GM19035 (cell line): ENCODE measurements around the gene BCL11B.

ENCODE experiments used
- ATAC-seq: cut with Tn5 transposase; IDR thresholded peaks from one replicate; pipeline ENCODE4 v1.9.1; 2021; ENCODE audit not compliant: unreplicated experiment

The BCL11B gene

GRCh38 chr14:99226687-99227086, 45.3 kb downstream of the BCL11B start:
- ATAC-seq, result no peak

- ATAC-seq, result no peak
Observed at GRCh38 chr14:99225436-99226203, 46.4 kb downstream of the BCL11B start.

GRCh38 chr14:99224948-99225347, 47.0 kb downstream of the BCL11B start:
- no peak for ATAC-seq

- ATAC-seq, result no peak
Observed at GRCh38 chr14:99224116-99224910, 47.7 kb downstream of the BCL11B start.

GRCh38 chr14:99221445-99221844, 50.6 kb downstream of the BCL11B start:
- ATAC-seq, result no peak

GRCh38 chr14:99217066-99217955, 54.7 kb downstream of the BCL11B start:
- ATAC-seq, result no peak

- no peak for ATAC-seq
Observed at GRCh38 chr14:99216191-99216590, 55.8 kb downstream of the BCL11B start.

GRCh38 chr14:99215277-99215676, 56.7 kb downstream of the BCL11B start:
- ATAC-seq, result no peak

- ATAC-seq, result no peak
Observed at GRCh38 chr14:99214701-99215100, 57.3 kb downstream of the BCL11B start.

GRCh38 chr14:99213527-99213971, 58.4 kb downstream of the BCL11B start:
- no peak for ATAC-seq

- ATAC-seq, result no peak
Observed at GRCh38 chr14:99213101-99213500, 58.9 kb downstream of the BCL11B start.

GRCh38 chr14:99212646-99213045, 59.4 kb downstream of the BCL11B start:
- no peak for ATAC-seq

GRCh38 chr14:99212199-99212598, 59.8 kb downstream of the BCL11B start:
- ATAC-seq, result no peak

- ATAC-seq, result no peak
Observed at GRCh38 chr14:99211410-99211809, 60.6 kb downstream of the BCL11B start.

GRCh38 chr14:99210333-99210732, 61.7 kb downstream of the BCL11B start:
- ATAC-seq, result no peak

- no peak for ATAC-seq
Observed at GRCh38 chr14:99209409-99209808, 62.6 kb downstream of the BCL11B start.

- ATAC-seq, result no peak
Observed at GRCh38 chr14:99208318-99208717, 63.7 kb downstream of the BCL11B start.

GRCh38 chr14:99207456-99207855, 64.5 kb downstream of the BCL11B start:
- no peak for ATAC-seq

- no peak for ATAC-seq
Observed at GRCh38 chr14:99206090-99206489, 65.9 kb downstream of the BCL11B start.

GRCh38 chr14:99205086-99205688, 66.8 kb downstream of the BCL11B start:
- no peak for ATAC-seq

- ATAC-seq, result no peak
Observed at GRCh38 chr14:99203801-99204200, 68.2 kb downstream of the BCL11B start.
